Ectodermal cell (in vitro differentiated cells): ENCODE measurements around the gene CLBA1.

Experiments used
- H3K27ac ChIP-seq: 2 replicates; pipeline ENCODE4 v1.7.0; 2013; ENCODE audit warnings: mild to moderate bottlenecking, low read depth, low read length; ENCODE audit not compliant: insufficient read depth, poor library complexity, severe bottlenecking
- H3K27me3 ChIP-seq: 2 replicates; pipeline ENCODE4 v1.7.0; 2013; ENCODE audit warnings: mild to moderate bottlenecking, low read length; ENCODE audit not compliant: insufficient read depth, control insufficient read depth, poor library complexity, severe bottlenecking
- H3K36me3 ChIP-seq: one replicate; pipeline ENCODE4 v1.7.0; 2013; ENCODE audit warnings: low read length; ENCODE audit not compliant: control insufficient read depth, insufficient read depth
- H3K4me1 ChIP-seq: one replicate; pipeline ENCODE4 v1.7.0; 2013; ENCODE audit warnings: low read length; ENCODE audit not compliant: control insufficient read depth, insufficient read depth
- H3K4me3 ChIP-seq: 2 replicates; pipeline ENCODE4 v1.7.0; 2013; ENCODE audit warnings: low read depth, low read length, control low read depth; ENCODE audit not compliant: insufficient read depth
- H3K9me3 ChIP-seq: 2 replicates; pipeline ENCODE4 v1.7.0; 2013; ENCODE audit warnings: mild to moderate bottlenecking, low read length, moderate library complexity; ENCODE audit not compliant: control insufficient read depth
- WGBS, 2 experiments: methylation state at CpG; one replicate each; pipeline ENCODE4 v1.1.7; 2013; ENCODE audit warnings: missing lambda C conversion rate in 2 of 2; 5-methylcytosine and 5-hydroxymethylcytosine counted together

Gene CLBA1

DNA sequence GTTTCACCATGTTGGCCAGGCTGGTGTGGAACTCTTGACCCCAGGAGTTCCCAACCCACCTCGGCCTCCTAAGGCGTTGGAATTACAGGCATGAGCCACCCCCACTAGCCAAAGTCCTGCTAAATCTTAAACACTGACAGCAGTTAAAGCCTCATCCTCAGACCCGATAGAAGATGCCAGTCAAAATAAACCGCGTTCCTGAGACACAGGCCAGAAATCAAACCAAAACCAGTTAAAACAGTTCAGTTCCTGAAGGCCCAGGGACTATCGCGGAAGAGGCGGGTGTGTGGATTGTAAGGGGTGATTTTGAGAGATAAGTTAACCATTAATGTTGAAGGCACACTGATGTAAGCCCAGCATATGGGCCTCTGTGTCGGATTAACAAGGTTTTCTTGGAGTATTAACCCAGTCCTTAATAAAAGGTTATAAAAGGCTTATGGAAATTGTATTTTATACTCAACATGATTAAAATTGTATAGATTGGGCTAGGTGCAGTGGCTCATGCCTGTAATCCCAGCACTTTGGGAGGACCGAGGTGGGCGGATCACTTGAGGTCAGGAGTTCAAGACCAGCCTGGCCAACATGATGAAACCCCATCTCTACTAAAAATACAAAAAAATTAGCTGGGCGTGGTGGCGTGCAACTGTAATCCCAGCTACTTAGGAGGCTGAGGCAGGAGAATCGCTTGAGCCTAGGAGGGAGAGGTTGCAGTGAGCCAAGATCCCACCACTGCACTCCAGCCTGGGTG, 54.0 kb downstream of the CLBA1 start:
- Histone ChIP-seq H3K36me3 (no peaks in the 10 kb centered on the region), H3K9me3 (no peaks in the 10 kb centered on the region), H3K4me3 (no peak overlapping the region), H3K4me1 (no peaks in the 10 kb centered on the region), H3K27me3 (peaks cover 3% of the 10 kb centered on the region), H3K27ac (no peak overlapping the region)
- WGBS, 2 experiments = 89 to 93% methylated on average over 14 of the region's 14 CpGs

- Histone ChIP-seq H3K27me3 (peaks cover 11% of the 10 kb centered on the region), H3K9me3 (no peaks in the 10 kb centered on the region), H3K4me1 (no peaks in the 10 kb centered on the region), H3K27ac (no peak overlapping the region), H3K36me3 (no peaks in the 10 kb centered on the region), H3K4me3 (no peak overlapping the region)
- WGBS, 2 experiments = 83 to 86% methylated on average over 28 of the region's 28 CpGs
Observed at GRCh38 chr14:105041841-105042765, 56.5 kb downstream of the CLBA1 start.

- H3K9me3 ChIP-seq = no peaks in the 10 kb centered on the region
- H3K27ac ChIP-seq = no peak overlapping the region
- H3K27me3 ChIP-seq = peaks cover 11% of the 10 kb centered on the region
- no peaks in the 10 kb centered on the region for H3K36me3 ChIP-seq
- WGBS, 2 experiments = 91% methylated on average over 17 of the region's 17 CpGs
- no peaks in the 10 kb centered on the region for H3K4me1 ChIP-seq
- no peak overlapping the region for H3K4me3 ChIP-seq
Observed at GRCh38 chr14:105042813-105043212, 57.2 kb downstream of the CLBA1 start.

DNA sequence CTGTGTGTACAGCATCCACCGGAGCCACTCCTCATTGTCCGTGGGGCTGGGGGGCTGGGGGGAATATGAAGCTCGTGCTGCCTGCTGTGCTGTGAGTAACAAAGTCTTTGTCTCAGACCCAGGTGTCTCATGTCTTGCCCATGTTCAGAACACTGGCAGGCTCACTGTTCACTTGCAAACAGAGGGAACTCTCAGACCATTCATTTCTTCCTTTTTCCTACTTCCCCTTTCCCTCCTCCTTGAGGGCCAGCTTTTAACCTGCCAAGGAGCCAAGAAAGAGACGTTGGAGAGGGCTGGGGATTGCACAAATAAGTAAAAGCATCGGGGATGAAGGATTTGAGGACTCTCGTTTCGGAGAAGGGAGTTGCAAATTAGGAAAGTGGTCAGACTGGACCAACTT, 58.1 kb downstream of the CLBA1 start:
- H3K36me3 ChIP-seq = no peaks in the 10 kb centered on the region
- no peak overlapping the region for H3K4me3 ChIP-seq
- H3K4me1 ChIP-seq = no peaks in the 10 kb centered on the region
- no peak overlapping the region for H3K27ac ChIP-seq
- WGBS, 2 experiments = 79 to 85% methylated on average over 7 of the region's 7 CpGs
- H3K27me3 ChIP-seq = peaks cover 11% of the 10 kb centered on the region
- H3K9me3 ChIP-seq = no peaks in the 10 kb centered on the region
